Measurements from ENCODE around the gene TRIM52.

The TRIM52 gene

GRCh38 chr5:181263633-181264032, 2.7 kb upstream of the TRIM52 start:
- TF ChIP-seq CTCF (IDR thresholded peaks at IDR 0.05; ENCODE audit: insufficient read depth, low read length, missing control alignments), result no peak
- DNase-seq (ENCODE audit: low read depth, low spot score), result no peak
- ChIA-PET POLR2A (no interaction called here), CTCF (interaction anchor here (0.7 kb wide), 1 partner anchor 64 kb away, joined by 3 read pairs; no protein-coding TSS in a partner anchor)
- no peak overlapping the region for H3K4me3 ChIP-seq (ENCODE audit: low read depth, low read length)

GRCh38 chr5:181261320-181262049, 542 bp upstream of the TRIM52 start:
- peak overlapping the region; percentile 97 for H3K4me3 ChIP-seq (ENCODE audit: low read depth, low read length)
- ChIA-PET CTCF (interaction anchor here (1.5 to 3.0 kb wide), 3 partner anchors 10 to 77 kb away, joined by 4 to 18 read pairs (median 5); no protein-coding TSS in a partner anchor), POLR2A (interaction anchor here (0.7 to 2.7 kb wide), 12 partner anchors 11 to 472 kb away, joined by 3 to 19 read pairs (median 5); partner anchors contain the start of genes MGAT1, RACK1 and TRIM41)
- no peak for TF ChIP-seq CTCF (IDR thresholded peaks at IDR 0.05; ENCODE audit: insufficient read depth, low read length, missing control alignments)
- DNase-seq (ENCODE audit: low read depth, low spot score), result no peak

- POLR2A ChIA-PET, result interaction anchor here (1.1 to 2.7 kb wide), 9 partner anchors 9 to 71 kb away, joined by 5 to 19 read pairs (median 6); partner anchors contain the start of gene RACK1
These were observed 796 bp downstream of the TRIM52 start for GRCh38 chr5:181259974-181260719.

GRCh38 chr5:181259283-181259682, 1.7 kb downstream of the TRIM52 start:
- no peak for DNase-seq (ENCODE audit: low read depth, low spot score)
- H3K4me3 ChIP-seq (ENCODE audit: low read depth, low read length), result peak overlapping the region; percentile 97
- TF ChIP-seq CTCF (IDR thresholded peaks at IDR 0.05; ENCODE audit: insufficient read depth, low read length, missing control alignments), result no peak
- CTCF ChIA-PET, result no interaction called here
- POLR2A ChIA-PET, result interaction anchor here (1.7 kb wide), 1 partner anchor 24 kb away, joined by 6 read pairs; no protein-coding TSS in a partner anchor

More at GRCh38 chr5:181259974-181260719, 796 bp downstream of the TRIM52 start:
- DNase-seq (ENCODE audit: low read depth, low spot score), result no peak
- H3K4me3 ChIP-seq (ENCODE audit: low read depth, low read length), result peak overlapping the region; percentile 97
- no peak for TF ChIP-seq CTCF (IDR thresholded peaks at IDR 0.05; ENCODE audit: insufficient read depth, low read length, missing control alignments)
- CTCF ChIA-PET, result interaction anchor here (1.0 to 3.0 kb wide), 5 partner anchors 9 to 76 kb away, joined by 3 to 18 read pairs (median 4); partner anchors contain the start of gene TRIM41

GRCh38 chr5:181258576-181258975, 2.4 kb downstream of the TRIM52 start:
- ChIA-PET POLR2A (no interaction called here), CTCF (no interaction called here)

More at GRCh38 chr5:181258576-181258975, 2.4 kb downstream of the TRIM52 start:
- no peak for TF ChIP-seq CTCF (IDR thresholded peaks at IDR 0.05; ENCODE audit: insufficient read depth, low read length, missing control alignments)
- DNase-seq (ENCODE audit: low read depth, low spot score), result no peak
- H3K4me3 ChIP-seq (ENCODE audit: low read depth, low read length), result peak overlapping the region; percentile 97

All from AG04449 (cell line).